Measurements from ENCODE around the gene TEX26.

GRCh38 chr13:30978981-30979956, 46.8 kb downstream of the TEX26 start:
- TF ChIP-seq TAF1 (conservative IDR thresholded peaks at IDR 0.05) (no peak), FOXA1 (IDR thresholded peaks at IDR 0.05) (no peak), CTCF (IDR thresholded peaks at IDR 0.05; ENCODE audit: low read depth, low read length, missing input control) (peak; percentile 20)

Measured in liver (tissue), 3 donors.